DND-41 (cell line): ENCODE data around the gene FBXL2.

Experiments
- ATAC-seq: fragments of 200-7000 bp; cut with Tn5 transposase; 3 replicates; pipeline ENCODE4 v1.9.1; 2021; ENCODE audit warnings: low read depth; ENCODE audit not compliant: insufficient read depth
- DNase-seq: peaks from one replicate; pipeline ENCODE4 v3.0.0-alpha.2; 2020
- H2AFZ ChIP-seq: 2 replicates; pipeline ENCODE4 v1.6.0; 2012; ENCODE audit warnings: low read depth, low read length
- H3K27ac ChIP-seq: 2 replicates; pipeline ENCODE4 v1.5.1; 2012; ENCODE audit warnings: low read length, inconsistent platforms
- H3K27me3 ChIP-seq: fragments of 200-600 bp; sonication (generic); 2 replicates; pipeline ENCODE4 v1.6.0; 2012; ENCODE audit warnings: low read length, mild to moderate bottlenecking, inconsistent platforms; ENCODE audit not compliant: insufficient read depth, poor library complexity
- H3K36me3 ChIP-seq: 2 replicates; pipeline ENCODE4 v1.5.1; 2012; ENCODE audit warnings: low read length, inconsistent platforms; ENCODE audit not compliant: insufficient read depth
- H3K4me1 ChIP-seq: 2 replicates; pipeline ENCODE4 v1.5.1; 2012; ENCODE audit warnings: mild to moderate bottlenecking, low read length; ENCODE audit not compliant: insufficient read depth
- H3K4me2 ChIP-seq: 2 replicates; pipeline ENCODE4 v1.6.0; 2012; ENCODE audit warnings: mild to moderate bottlenecking, moderate library complexity, low read length, inconsistent platforms; ENCODE audit not compliant: insufficient read depth
- H3K4me3 ChIP-seq, 2 experiments: fragments of 200-600 bp in 1 of 2; shearing (Covaris generic) in 1 of 2; 2 replicates each; pipeline ENCODE4 v1.5.1; 2012 to 2016; ENCODE audit warnings: inconsistent platforms in 2 of 2, low read length in 2 of 2, mild to moderate bottlenecking in 2 of 2, low read depth in 1 of 2, moderate library complexity in 1 of 2
- H3K79me2 ChIP-seq: 2 replicates; pipeline ENCODE4 v1.6.0; 2012; ENCODE audit warnings: low read length, inconsistent platforms; ENCODE audit not compliant: insufficient read depth
- H3K9ac ChIP-seq: 2 replicates; pipeline ENCODE4 v1.6.0; 2012; ENCODE audit warnings: low read depth, mild to moderate bottlenecking, inconsistent platforms, low read length, moderate library complexity
- H3K9me3 ChIP-seq: 2 replicates; pipeline ENCODE4 v1.5.1; 2012; ENCODE audit warnings: low read length, moderate library complexity, mild to moderate bottlenecking, inconsistent platforms; ENCODE audit not compliant: insufficient read depth, severe bottlenecking
- H4K20me1 ChIP-seq: 2 replicates; pipeline ENCODE4 v1.6.0; 2012; ENCODE audit warnings: low read length; ENCODE audit not compliant: insufficient read depth
- EZH2 ChIP-seq: IDR thresholded peaks from 3 replicates; pipeline ENCODE4 v1.6.1; 2012; ENCODE audit warnings: borderline replicate concordance, low read depth, mild to moderate bottlenecking, moderate library complexity, low read length, inconsistent platforms; ENCODE audit not compliant: severe bottlenecking
- TF ChIP-seq, protein P1 (sequence below): IDR thresholded peaks from 2 replicates; pipeline ENCODE4 v1.5.1; 2012; ENCODE audit warnings: borderline replicate concordance, low read length, moderate library complexity, mild to moderate bottlenecking; ENCODE audit not compliant: poor library complexity, severe bottlenecking; ENCODE audit errors: extremely low read depth

Gene FBXL2

DNA sequence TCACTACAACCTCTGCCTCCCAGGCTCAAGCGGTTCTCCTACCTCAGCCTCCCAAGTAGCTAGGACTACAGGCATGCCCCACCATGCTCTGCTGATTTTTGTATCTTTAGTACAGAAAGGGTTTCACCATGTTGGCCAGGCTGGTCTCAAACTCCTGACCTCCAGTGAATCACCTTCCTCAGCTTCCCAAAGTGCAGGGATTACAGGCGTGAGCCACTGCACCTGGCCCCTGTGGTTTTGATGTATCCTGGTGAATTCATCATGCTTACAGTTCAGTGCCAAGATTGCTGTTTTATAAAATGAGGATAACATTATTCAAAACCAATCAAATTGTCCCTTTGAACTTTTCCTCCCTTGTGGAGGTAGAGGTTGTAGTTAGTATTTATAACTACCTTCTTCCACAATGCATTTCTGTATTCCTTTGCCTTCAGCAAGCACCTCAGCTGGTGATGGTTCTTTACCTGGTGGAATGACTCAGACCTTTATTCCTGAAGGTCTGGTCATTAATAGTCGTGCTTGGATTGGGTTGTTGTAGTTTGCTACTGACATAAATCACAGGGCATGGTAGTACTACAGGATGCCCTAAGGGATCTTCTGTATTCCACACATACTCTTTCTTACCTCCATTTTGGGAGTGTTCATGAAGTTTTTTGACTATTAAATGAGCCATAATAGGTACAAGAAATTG lies 86.0 kb downstream of the FBXL2 start:
- no peak for TF ChIP-seq EZH2
- TF ChIP-seq, protein P1, sequence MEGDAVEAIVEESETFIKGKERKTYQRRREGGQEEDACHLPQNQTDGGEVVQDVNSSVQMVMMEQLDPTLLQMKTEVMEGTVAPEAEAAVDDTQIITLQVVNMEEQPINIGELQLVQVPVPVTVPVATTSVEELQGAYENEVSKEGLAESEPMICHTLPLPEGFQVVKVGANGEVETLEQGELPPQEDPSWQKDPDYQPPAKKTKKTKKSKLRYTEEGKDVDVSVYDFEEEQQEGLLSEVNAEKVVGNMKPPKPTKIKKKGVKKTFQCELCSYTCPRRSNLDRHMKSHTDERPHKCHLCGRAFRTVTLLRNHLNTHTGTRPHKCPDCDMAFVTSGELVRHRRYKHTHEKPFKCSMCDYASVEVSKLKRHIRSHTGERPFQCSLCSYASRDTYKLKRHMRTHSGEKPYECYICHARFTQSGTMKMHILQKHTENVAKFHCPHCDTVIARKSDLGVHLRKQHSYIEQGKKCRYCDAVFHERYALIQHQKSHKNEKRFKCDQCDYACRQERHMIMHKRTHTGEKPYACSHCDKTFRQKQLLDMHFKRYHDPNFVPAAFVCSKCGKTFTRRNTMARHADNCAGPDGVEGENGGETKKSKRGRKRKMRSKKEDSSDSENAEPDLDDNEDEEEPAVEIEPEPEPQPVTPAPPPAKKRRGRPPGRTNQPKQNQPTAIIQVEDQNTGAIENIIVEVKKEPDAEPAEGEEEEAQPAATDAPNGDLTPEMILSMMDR: no peak
- ATAC-seq: no peak

GRCh38 chr3:33364060-33364459 lies 86.8 kb downstream of the FBXL2 start:
- Histone ChIP-seq H2AFZ (no peak overlapping the region), H3K79me2 (no peaks in the 10 kb centered on the region), H3K9me3 (no peaks in the 10 kb centered on the region), H3K36me3 (no peaks in the 10 kb centered on the region), H3K27ac (no peak overlapping the region), H3K27me3 (peaks cover 3% of the 10 kb centered on the region), H3K4me1 (0 out of 2 replicates have a peak, but pooled peaks cover 6% of the 10 kb centered on the region), H3K9ac (no peak overlapping the region), H4K20me1 (no peaks in the 10 kb centered on the region), H3K4me2 (no peak overlapping the region), H3K4me3 (no peak overlapping the region)
- ATAC-seq (peak; percentile 99), DNase-seq (peak; percentile 48)
- no peak for TF ChIP-seq EZH2
- TF ChIP-seq, protein P1: no peak

More for the DNA sequence above, 86.0 kb downstream of the FBXL2 start:
- DNase-seq: no peak
- H3K36me3 ChIP-seq: no peaks in the 10 kb centered on the region
- no peak overlapping the region for H3K9ac ChIP-seq
- peaks cover 3% of the 10 kb centered on the region for H3K27me3 ChIP-seq
- no peak overlapping the region for H3K4me3 ChIP-seq
- H3K9me3 ChIP-seq: no peaks in the 10 kb centered on the region
- H3K27ac ChIP-seq: no peak overlapping the region
- no peak overlapping the region for H2AFZ ChIP-seq
- no peaks in the 10 kb centered on the region for H4K20me1 ChIP-seq
- H3K4me1 ChIP-seq: 0 out of 2 replicates have a peak, but pooled peaks cover 6% of the 10 kb centered on the region
- H3K79me2 ChIP-seq: no peaks in the 10 kb centered on the region
- no peak overlapping the region for H3K4me2 ChIP-seq

DNA sequence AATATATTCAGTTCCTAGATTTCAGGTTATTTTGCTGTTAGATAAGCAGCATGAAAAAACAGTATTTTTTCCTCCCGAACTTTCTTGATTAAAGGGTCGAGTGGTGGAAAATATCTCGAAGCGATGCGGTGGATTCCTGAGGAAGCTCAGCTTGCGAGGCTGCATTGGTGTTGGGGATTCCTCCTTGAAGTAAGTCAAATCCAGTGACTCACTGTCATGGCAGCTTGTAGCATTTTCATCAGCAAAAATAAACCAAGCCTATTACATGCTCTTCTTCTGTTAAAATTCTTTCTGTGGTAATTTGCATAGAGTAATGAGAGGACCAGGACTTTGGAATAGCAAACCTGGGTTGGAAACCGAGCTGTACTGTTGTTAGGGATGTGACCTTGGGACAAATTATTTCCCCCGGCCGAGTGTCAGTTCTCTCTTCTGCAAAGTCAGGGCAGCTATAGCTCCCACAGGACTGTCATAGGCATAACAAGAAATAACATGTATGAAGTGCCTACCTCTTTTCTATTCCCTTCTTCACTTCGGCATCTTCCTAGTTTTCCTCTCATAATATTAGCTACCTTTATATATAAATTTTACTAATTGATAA lies 87.4 kb downstream of the FBXL2 start:
- Histone ChIP-seq H3K27me3 (peaks cover 3% of the 10 kb centered on the region), H3K9me3 (no peaks in the 10 kb centered on the region), H4K20me1 (no peaks in the 10 kb centered on the region), H3K27ac (no peak overlapping the region), H2AFZ (no peak overlapping the region), H3K4me2 (no peak overlapping the region), H3K4me3 (no peak overlapping the region), H3K36me3 (no peaks in the 10 kb centered on the region), H3K4me1 (0 out of 2 replicates have a peak, but pooled peaks cover 6% of the 10 kb centered on the region), H3K79me2 (no peaks in the 10 kb centered on the region), H3K9ac (no peak overlapping the region)
- TF ChIP-seq, protein P1: no peak
- TF ChIP-seq EZH2: no peak
- DNase-seq (no peak), ATAC-seq (no peak)
